Uterus (tissue), 2 donors: Measurements from ENCODE around the gene KDM4C.

Experiments used
- POLR2A ChIP-seq, 2 donors: fragments of 450-650 bp; IDR thresholded peaks; one replicate each; pipeline ENCODE4 v1.6.1; 2016; ENCODE audit warnings: antibody characterized with exemption in 2 of 2, mild to moderate bottlenecking in 1 of 2, moderate library complexity in 1 of 2
- TF ChIP-seq, protein P1 (sequence below), 4 experiments: fragments of 200-600 bp in 2 of 4; fragments of 450-650 bp in 2 of 4; sonication (generic) in 2 of 4; IDR thresholded peaks; one replicate each; pipeline ENCODE4 v1.5.1; 2016 to 2019; ENCODE audit warnings: antibody characterized with exemption in 4 of 4, mild to moderate bottlenecking in 2 of 4, moderate library complexity in 1 of 4

DNA sequence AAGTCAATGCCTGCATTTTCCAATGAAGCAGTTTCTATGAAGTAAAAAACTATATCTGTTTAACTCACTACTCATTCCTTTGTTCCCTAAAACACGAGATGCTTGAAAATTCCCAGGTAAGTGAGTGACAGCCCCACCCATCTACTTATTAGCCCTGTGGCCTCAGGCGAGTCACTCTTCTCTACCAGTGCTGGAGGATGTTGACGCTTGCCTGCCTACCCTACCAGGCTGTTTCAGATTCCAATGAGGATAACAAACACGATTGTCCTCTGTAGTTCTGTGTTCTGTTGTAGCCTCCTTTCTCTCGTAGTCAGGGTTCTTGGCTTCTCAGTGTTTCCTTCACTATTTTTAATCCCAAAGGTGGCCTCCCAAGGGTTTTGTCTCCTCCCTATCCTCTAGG lies 388.8 kb downstream of the KDM4C start:
- TF ChIP-seq, protein P1, sequence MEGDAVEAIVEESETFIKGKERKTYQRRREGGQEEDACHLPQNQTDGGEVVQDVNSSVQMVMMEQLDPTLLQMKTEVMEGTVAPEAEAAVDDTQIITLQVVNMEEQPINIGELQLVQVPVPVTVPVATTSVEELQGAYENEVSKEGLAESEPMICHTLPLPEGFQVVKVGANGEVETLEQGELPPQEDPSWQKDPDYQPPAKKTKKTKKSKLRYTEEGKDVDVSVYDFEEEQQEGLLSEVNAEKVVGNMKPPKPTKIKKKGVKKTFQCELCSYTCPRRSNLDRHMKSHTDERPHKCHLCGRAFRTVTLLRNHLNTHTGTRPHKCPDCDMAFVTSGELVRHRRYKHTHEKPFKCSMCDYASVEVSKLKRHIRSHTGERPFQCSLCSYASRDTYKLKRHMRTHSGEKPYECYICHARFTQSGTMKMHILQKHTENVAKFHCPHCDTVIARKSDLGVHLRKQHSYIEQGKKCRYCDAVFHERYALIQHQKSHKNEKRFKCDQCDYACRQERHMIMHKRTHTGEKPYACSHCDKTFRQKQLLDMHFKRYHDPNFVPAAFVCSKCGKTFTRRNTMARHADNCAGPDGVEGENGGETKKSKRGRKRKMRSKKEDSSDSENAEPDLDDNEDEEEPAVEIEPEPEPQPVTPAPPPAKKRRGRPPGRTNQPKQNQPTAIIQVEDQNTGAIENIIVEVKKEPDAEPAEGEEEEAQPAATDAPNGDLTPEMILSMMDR (IDR thresholded peaks at IDR 0.05), result no peak
- no peak for TF ChIP-seq POLR2A (IDR thresholded peaks at IDR 0.05)
